K562 (cell line): ENCODE measurements around the gene OR1S1. TPM values are rescaled to one million over a fixed set of nuclear protein-coding genes. Genes with fewer than 3 reads are reported as not detected.
A peak's percentile ranks its signal among the peaks of the same experiment; 100 is the strongest.

Experiments used
- ATAC-seq: fragments of 200-7000 bp; cut with Tn5 transposase; 3 replicates; pipeline ENCODE4 v1.9.1; 2020; ENCODE audit warnings: moderate library complexity
- BruUV-seq: library from RNA; stranded (reverse); fragments of 400-500 nt; replicated peaks from 2 replicates; lab custom pipeline; 2021; lab: Mats Ljungman, UMichigan
- CTCF ChIA-PET: fragments of 300-600 bp; formaldehyde crosslinking; extraction: SDS; loops from one replicate; lab custom pipeline; 2021; ENCODE audit warnings: low intra/inter-chr PET ratio; lab: Yijun Ruan, JAX
- POLR2A ChIA-PET: fragments of 300-600, 350-650 bp; sonication (Branson Sonifier 250); formaldehyde crosslinking; extraction: SDS; loops from one replicate; lab custom pipeline; 2021; ENCODE audit warnings: antibody characterized with exemption, inconsistent platforms; lab: Yijun Ruan, JAX
- DNase-seq, 4 experiments: peaks; one replicate each; pipeline versions ENCODE4 v3.0.0 to v3.0.0-alpha.2; 2011 to 2018; ENCODE audit warnings: low spot score in 3 of 4, mixed read lengths in 3 of 4; ENCODE audit errors: extremely low read depth in 1 of 4
- FAIRE-seq: peaks from 2 replicates; lab custom pipeline; 2011; peaks lifted over from hg19 to GRCh38; lab: Jason Lieb, UNC
- H2AFZ ChIP-seq: 2 replicates; pipeline ENCODE4 v1.6.0; 2011; ENCODE audit warnings: low read depth, low read length, control low read depth, inconsistent platforms
- H3K27ac ChIP-seq: fragments of 200-600 bp; 3 replicates; pipeline ENCODE4 v1.8.0; 2011; ENCODE audit warnings: low read depth, mild to moderate bottlenecking, control low read depth, inconsistent platforms, low read length, moderate library complexity, mixed read lengths; ENCODE audit errors: extremely low read depth
- H3K27me3 ChIP-seq, 2 experiments: fragments of 300-600 bp in 1 of 2; 2 replicates in 1 of 2; 3 replicates in 1 of 2; pipeline versions ENCODE4 v1.6.0 to v1.8.0; 2011; ENCODE audit warnings: inconsistent platforms in 2 of 2, low read length in 2 of 2, mild to moderate bottlenecking in 1 of 2, mixed read lengths in 1 of 2, moderate library complexity in 1 of 2; ENCODE audit not compliant: control insufficient read depth in 2 of 2, insufficient read depth in 2 of 2
- H3K36me3 ChIP-seq: fragments of 300-600 bp; 3 replicates; pipeline ENCODE4 v1.8.0; 2011; ENCODE audit warnings: mild to moderate bottlenecking, low read length, inconsistent platforms; ENCODE audit not compliant: control insufficient read depth, insufficient read depth
- H3K4me1 ChIP-seq, 2 experiments: fragments of 200-600 bp in 1 of 2; replicated peaks in 1 of 2; 2 replicates in 1 of 2; 3 replicates in 1 of 2; pipeline versions ENCODE4 v1.5.1 to v1.8.0; 2011; ENCODE audit warnings: inconsistent platforms in 2 of 2, low read length in 2 of 2, mild to moderate bottlenecking in 1 of 2, mixed read lengths in 1 of 2, moderate library complexity in 1 of 2; ENCODE audit not compliant: control insufficient read depth in 2 of 2, insufficient read depth in 2 of 2
- H3K4me2 ChIP-seq: 2 replicates; pipeline ENCODE4 v1.6.1; 2011; ENCODE audit warnings: low read length, control low read depth, inconsistent platforms, mixed read lengths; ENCODE audit not compliant: insufficient read depth
- H3K4me3 ChIP-seq: fragments of 200-600 bp; sonication (generic), shearing (Covaris generic); 2 replicates; pipeline ENCODE4 v1.5.1; 2016; ENCODE audit warnings: control low read depth, inconsistent platforms
- H3K79me2 ChIP-seq: fragments of 200-600 bp; 3 replicates; pipeline ENCODE4 v1.8.0; 2011; ENCODE audit warnings: low read length, inconsistent platforms; ENCODE audit not compliant: control insufficient read depth, insufficient read depth
- H3K9ac ChIP-seq, 2 experiments: 2 replicates each; pipeline versions ENCODE4 v1.6.0 to v1.6.1; 2011; ENCODE audit warnings: low read depth in 2 of 2, low read length in 2 of 2, control low read depth in 1 of 2, inconsistent platforms in 1 of 2, mild to moderate bottlenecking in 1 of 2, mixed read lengths in 1 of 2; ENCODE audit not compliant: insufficient read depth in 1 of 2
- H3K9me1 ChIP-seq: one replicate; pipeline ENCODE4 v1.6.0; 2011; ENCODE audit warnings: inconsistent platforms, mild to moderate bottlenecking, low read length, moderate library complexity; ENCODE audit not compliant: control insufficient read depth, insufficient read depth
- H3K9me3 ChIP-seq: replicated peaks from 2 replicates; pipeline ENCODE4 v1.5.1; 2011; ENCODE audit warnings: low read depth, low read length, inconsistent platforms; ENCODE audit not compliant: control insufficient read depth, insufficient read depth
- H4K20me1 ChIP-seq: replicated peaks from 2 replicates; pipeline ENCODE4 v1.6.1; 2011; ENCODE audit warnings: low read length, inconsistent platforms, mixed read lengths; ENCODE audit not compliant: control insufficient read depth, insufficient read depth
- FIP1L1 ChIP-seq: fragments of 200-400 bp; formaldehyde crosslinking; IDR thresholded peaks from 2 replicates; pipeline ENCODE4 v1.6.1; 2018; ENCODE audit warnings: mild to moderate bottlenecking, low read depth, low read length; ENCODE audit not compliant: poor library complexity, severe bottlenecking
- HEY1 ChIP-seq: fragments of 250-450 bp; sonication (Bioruptor Pico); IDR thresholded peaks from 2 replicates; pipeline ENCODE4 v1.5.0; 2020; ENCODE audit warnings: mild to moderate bottlenecking, moderate library complexity, borderline replicate concordance
- KDM1A ChIP-seq, 2 experiments: fragments of 450-650 bp; IDR thresholded peaks; 2 replicates each; pipeline ENCODE4 v1.6.1; 2016; ENCODE audit warnings: mild to moderate bottlenecking in 2 of 2
- NCOA4 ChIP-seq: fragments of 450-650 bp; IDR thresholded peaks from 2 replicates; pipeline ENCODE4 v1.6.1; 2018; ENCODE audit warnings: mild to moderate bottlenecking; ENCODE audit not compliant: partially characterized antibody
- NFXL1 ChIP-seq: fragments of 450-650 bp; formaldehyde crosslinking; IDR thresholded peaks from 2 replicates; pipeline ENCODE4 v1.4.0; 2021; ENCODE audit warnings: mild to moderate bottlenecking
- SMARCC2 ChIP-seq: fragments of 450-650 bp; IDR thresholded peaks from 2 replicates; pipeline ENCODE4 v1.6.1; 2017; ENCODE audit warnings: antibody characterized with exemption, moderate library complexity, mild to moderate bottlenecking, low read depth
- SP1 ChIP-seq: sonication (generic); formaldehyde crosslinking; IDR thresholded peaks from 2 replicates; pipeline ENCODE4 v1.8.1; 2022; ENCODE audit warnings: mild to moderate bottlenecking, missing genetic modification reagents
- TGIF2 ChIP-seq: sonication (generic); formaldehyde crosslinking; IDR thresholded peaks from 2 replicates; pipeline ENCODE4 v1.8.1; 2022; ENCODE audit warnings: mild to moderate bottlenecking, missing genetic modification reagents, moderate library complexity
- TSC22D4 ChIP-seq: fragments of 450-650 bp; IDR thresholded peaks from 2 replicates; pipeline ENCODE4 v1.6.1; 2016; ENCODE audit warnings: missing genetic modification characterization, missing biosample characterization, control low read depth
- WGBS: fragments of 100-300 bp; shearing (Covaris generic); methylation state at CpG from one replicate; pipeline ENCODE4 v1.1.6; 2016; ENCODE audit warnings: low coverage, mixed read lengths; ENCODE audit not compliant: insufficient coverage; ENCODE audit errors: missing lambda C conversion rate; 5-methylcytosine and 5-hydroxymethylcytosine counted together
- in situ Hi-C: fragments of 300-500 bp; cut with MboI; formaldehyde crosslinking; loops from 4 replicates; pipeline ENCODE4 v1.15.0; 2018; ENCODE audit warnings: inconsistent platforms, mixed read lengths
- intact Hi-C: fragments of 100-400 bp; cut with micrococcal nuclease; formaldehyde crosslinking; loops from 2 replicates; pipeline ENCODE4 v1.14.2; 2022
- polyA plus RNA-seq, 8 experiments: library from polyadenylated mRNA; depleted of rRNA in 4 of 8; stranded (reverse) in 5 of 8; unstranded in 3 of 8; fragments of >200 nt; fragmentation: Nextera tagmentation in 2 of 8; fragmentation: Illumina TruSeq in 1 of 8; extraction: Ambion mirVana in 2 of 8; extraction: Trizol in 1 of 8; gene quantifications; 2 replicates each; pipeline versions ENCODE4 v1.2.1 to v1.2.3, GENCODE V29; 2011 to 2014; ENCODE audit warnings: inconsistent platforms in 1 of 8, missing spikeins in 1 of 8
- total RNA-seq, 7 experiments: library from RNA; depleted of rRNA in 6 of 7; stranded (reverse); fragments of >200 nt in 6 of 7; fragmentation: Illumina TruSeq in 2 of 7; extraction: Trizol in 2 of 7; gene quantifications; 2 replicates each; pipeline versions ENCODE4 v1.2.1 to v1.2.3, GENCODE V29; 2011 to 2021; ENCODE audit warnings: low replicate concordance in 1 of 7
- TF ChIP-seq, protein P1 (sequence below): sonication (generic); formaldehyde crosslinking; IDR thresholded peaks from 2 replicates; pipeline ENCODE4 v1.5.0; 2020; ENCODE audit warnings: missing genetic modification reagents
- TF ChIP-seq, protein P2 (sequence below): fragments of 450-650 bp; conservative IDR thresholded peaks from 2 replicates; pipeline ENCODE4 v1.6.1; 2016; ENCODE audit warnings: missing genetic modification characterization, low read depth, mild to moderate bottlenecking, control low read depth, missing compliant biosample characterization
- TF ChIP-seq, protein P3 (sequence below): fragments of 450-650 bp; IDR thresholded peaks from 2 replicates; pipeline ENCODE4 v1.6.1; 2017; ENCODE audit warnings: mild to moderate bottlenecking, moderate library complexity
- TF ChIP-seq, protein P4 (sequence below): sonication (generic); formaldehyde crosslinking; IDR thresholded peaks from 2 replicates; pipeline ENCODE4 v1.8.0; 2023; ENCODE audit warnings: missing genetic modification reagents, mild to moderate bottlenecking, borderline replicate concordance

OR1S1 gene
- total and polyA plus RNA-seq, 9 of the 15 experiments (the other 6 are each of a cell fraction or from before 2014, with no cell fraction given) = not detected

DNA sequence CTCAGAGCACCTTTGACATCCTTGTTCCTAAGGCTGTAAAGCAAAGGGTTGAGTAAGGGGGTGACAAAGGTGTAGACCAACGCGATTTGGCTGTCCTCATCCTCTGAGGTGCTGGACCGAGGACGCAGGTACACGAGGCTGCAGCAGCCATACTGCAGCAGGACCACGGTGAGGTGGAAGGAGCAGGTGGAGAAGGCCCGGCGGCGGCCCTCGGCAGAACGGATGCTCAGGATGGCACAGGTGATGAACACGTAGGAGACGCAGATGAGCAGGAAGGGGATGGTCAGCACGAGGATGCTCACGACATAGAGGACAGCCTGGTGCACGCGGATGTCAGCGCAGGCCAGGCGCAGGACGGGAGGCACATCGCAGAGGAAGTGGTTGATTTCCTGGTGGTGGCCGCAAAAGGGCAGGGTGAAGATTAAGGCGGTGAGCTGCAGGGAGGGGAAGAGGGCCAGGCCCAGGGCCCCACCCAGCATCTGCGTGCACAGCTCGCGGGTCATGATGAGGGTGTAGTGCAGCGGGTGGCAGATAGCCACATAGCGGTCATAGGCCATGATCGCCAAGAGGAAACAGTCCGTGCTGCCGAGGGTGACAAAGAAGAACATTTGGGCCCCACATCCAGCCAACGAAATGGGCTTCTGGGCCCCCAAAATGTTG is 15.6 kb downstream of the OR1S1 start:
- ATAC-seq = peak; percentile 67
- H3K9me3 ChIP-seq = no peaks in the 10 kb centered on the region
- CTCF ChIA-PET = no interaction called here
- POLR2A ChIA-PET = no interaction called here
- H3K27ac ChIP-seq = no peak overlapping the region
- H3K4me2 ChIP-seq = no peak overlapping the region; the same call in 1 of the 2 replicates
- H4K20me1 ChIP-seq = no peaks in the 10 kb centered on the region
- no peak overlapping the region for H3K4me3 ChIP-seq
- no peaks in the 10 kb centered on the region for H3K79me2 ChIP-seq
- H3K4me1 ChIP-seq = 0 out of 5 replicates have a peak, but pooled peaks cover 0 to 5% of the 10 kb centered on the region in 2 experiments
- H3K9me1 ChIP-seq = no peaks in the 10 kb centered on the region
- BruUV-seq = no TSS peak
- FAIRE-seq = no peak
- H3K36me3 ChIP-seq = no peaks in the 10 kb centered on the region
- intact Hi-C loops (no loop called here), in situ Hi-C loops (no loop called here)
- no peak overlapping the region for H3K9ac ChIP-seq
- no peak overlapping the region for H2AFZ ChIP-seq
- 4% methylated on average over 30 of the region's 32 CpGs for WGBS
- peak in 1 of 4 experiments; percentile 6 for DNase-seq
- peaks cover 0 to 10% of the 10 kb centered on the region in 2 experiments; a peak in 2 of 5 replicates for H3K27me3 ChIP-seq
- TF ChIP-seq, protein P1, sequence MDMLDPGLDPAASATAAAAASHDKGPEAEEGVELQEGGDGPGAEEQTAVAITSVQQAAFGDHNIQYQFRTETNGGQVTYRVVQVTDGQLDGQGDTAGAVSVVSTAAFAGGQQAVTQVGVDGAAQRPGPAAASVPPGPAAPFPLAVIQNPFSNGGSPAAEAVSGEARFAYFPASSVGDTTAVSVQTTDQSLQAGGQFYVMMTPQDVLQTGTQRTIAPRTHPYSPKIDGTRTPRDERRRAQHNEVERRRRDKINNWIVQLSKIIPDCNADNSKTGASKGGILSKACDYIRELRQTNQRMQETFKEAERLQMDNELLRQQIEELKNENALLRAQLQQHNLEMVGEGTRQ = no peak
- TF ChIP-seq HEY1 (CRISPR knock-in tag) (no peak), SMARCC2 (no peak), KDM1A (IDR thresholded peaks at IDR 0.05) (no peak), TSC22D4 (tag) (no peak), SP1 (CRISPR knock-in tag) (no peak), NCOA4 (no peak), FIP1L1 (no peak), NFXL1 (CRISPR knock-in tag) (no peak), TGIF2 (CRISPR knock-in tag) (no peak)
- TF ChIP-seq, protein P2, sequence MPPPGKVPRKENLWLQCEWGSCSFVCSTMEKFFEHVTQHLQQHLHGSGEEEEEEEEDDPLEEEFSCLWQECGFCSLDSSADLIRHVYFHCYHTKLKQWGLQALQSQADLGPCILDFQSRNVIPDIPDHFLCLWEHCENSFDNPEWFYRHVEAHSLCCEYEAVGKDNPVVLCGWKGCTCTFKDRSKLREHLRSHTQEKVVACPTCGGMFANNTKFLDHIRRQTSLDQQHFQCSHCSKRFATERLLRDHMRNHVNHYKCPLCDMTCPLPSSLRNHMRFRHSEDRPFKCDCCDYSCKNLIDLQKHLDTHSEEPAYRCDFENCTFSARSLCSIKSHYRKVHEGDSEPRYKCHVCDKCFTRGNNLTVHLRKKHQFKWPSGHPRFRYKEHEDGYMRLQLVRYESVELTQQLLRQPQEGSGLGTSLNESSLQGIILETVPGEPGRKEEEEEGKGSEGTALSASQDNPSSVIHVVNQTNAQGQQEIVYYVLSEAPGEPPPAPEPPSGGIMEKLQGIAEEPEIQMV = no peak
- TF ChIP-seq, protein P3, sequence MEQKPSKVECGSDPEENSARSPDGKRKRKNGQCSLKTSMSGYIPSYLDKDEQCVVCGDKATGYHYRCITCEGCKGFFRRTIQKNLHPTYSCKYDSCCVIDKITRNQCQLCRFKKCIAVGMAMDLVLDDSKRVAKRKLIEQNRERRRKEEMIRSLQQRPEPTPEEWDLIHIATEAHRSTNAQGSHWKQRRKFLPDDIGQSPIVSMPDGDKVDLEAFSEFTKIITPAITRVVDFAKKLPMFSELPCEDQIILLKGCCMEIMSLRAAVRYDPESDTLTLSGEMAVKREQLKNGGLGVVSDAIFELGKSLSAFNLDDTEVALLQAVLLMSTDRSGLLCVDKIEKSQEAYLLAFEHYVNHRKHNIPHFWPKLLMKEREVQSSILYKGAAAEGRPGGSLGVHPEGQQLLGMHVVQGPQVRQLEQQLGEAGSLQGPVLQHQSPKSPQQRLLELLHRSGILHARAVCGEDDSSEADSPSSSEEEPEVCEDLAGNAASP = no peak
- TF ChIP-seq, protein P4, sequence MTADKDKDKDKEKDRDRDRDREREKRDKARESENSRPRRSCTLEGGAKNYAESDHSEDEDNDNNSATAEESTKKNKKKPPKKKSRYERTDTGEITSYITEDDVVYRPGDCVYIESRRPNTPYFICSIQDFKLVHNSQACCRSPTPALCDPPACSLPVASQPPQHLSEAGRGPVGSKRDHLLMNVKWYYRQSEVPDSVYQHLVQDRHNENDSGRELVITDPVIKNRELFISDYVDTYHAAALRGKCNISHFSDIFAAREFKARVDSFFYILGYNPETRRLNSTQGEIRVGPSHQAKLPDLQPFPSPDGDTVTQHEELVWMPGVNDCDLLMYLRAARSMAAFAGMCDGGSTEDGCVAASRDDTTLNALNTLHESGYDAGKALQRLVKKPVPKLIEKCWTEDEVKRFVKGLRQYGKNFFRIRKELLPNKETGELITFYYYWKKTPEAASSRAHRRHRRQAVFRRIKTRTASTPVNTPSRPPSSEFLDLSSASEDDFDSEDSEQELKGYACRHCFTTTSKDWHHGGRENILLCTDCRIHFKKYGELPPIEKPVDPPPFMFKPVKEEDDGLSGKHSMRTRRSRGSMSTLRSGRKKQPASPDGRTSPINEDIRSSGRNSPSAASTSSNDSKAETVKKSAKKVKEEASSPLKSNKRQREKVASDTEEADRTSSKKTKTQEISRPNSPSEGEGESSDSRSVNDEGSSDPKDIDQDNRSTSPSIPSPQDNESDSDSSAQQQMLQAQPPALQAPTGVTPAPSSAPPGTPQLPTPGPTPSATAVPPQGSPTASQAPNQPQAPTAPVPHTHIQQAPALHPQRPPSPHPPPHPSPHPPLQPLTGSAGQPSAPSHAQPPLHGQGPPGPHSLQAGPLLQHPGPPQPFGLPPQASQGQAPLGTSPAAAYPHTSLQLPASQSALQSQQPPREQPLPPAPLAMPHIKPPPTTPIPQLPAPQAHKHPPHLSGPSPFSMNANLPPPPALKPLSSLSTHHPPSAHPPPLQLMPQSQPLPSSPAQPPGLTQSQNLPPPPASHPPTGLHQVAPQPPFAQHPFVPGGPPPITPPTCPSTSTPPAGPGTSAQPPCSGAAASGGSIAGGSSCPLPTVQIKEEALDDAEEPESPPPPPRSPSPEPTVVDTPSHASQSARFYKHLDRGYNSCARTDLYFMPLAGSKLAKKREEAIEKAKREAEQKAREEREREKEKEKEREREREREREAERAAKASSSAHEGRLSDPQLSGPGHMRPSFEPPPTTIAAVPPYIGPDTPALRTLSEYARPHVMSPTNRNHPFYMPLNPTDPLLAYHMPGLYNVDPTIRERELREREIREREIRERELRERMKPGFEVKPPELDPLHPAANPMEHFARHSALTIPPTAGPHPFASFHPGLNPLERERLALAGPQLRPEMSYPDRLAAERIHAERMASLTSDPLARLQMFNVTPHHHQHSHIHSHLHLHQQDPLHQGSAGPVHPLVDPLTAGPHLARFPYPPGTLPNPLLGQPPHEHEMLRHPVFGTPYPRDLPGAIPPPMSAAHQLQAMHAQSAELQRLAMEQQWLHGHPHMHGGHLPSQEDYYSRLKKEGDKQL (CRISPR knock-in tag) = no peak
